Bone marrow (tissue), 2 donors: ENCODE results near the gene EQTN.
"Not testable (repeated sequence)": the region's sequence is repeated elsewhere in the genome, so short reads cannot be mapped to it uniquely, and the experiment has no call there.

ENCODE experiments used
- DNase-seq, 2 donors: peaks; one replicate each; lab custom pipeline; 2025; lab: John Stamatoyannopoulos, UW

The EQTN gene

DNA sequence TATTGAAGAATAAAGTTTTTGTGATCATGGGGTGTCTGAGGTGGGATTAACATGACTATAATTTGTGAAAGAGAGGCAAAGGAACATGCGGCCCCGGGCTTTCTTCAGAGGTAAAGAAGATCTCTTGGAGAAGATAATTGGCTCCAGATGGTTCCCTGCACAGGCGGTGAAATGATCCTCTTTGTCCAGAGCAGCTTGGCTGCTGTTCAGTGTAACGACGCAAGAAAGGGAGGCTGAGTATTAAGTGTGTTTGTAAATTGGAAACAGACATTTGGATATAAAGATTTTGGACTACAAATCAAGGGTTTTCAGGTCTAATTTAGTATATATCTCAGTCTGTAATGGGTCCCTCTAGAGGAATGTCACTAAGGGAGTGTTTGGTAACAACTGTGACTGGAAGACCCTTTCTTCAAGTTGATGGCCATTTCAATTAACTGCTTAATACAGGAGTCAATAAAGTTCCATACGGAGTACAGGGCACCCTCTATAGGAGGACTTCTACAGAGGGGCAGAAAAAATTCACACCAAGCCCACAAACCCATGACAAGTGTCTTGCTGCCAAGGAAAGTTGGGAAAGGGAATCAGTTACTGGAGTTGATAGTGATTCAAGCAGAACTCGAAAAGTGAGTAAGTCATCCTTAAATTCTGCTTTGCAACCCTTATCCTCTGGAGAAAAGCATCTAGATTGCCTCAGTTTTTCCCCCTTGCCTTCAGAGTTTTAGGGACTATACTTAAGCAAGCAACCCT lies 4.1 kb downstream of the EQTN start:
- no peak for DNase-seq

DNA sequence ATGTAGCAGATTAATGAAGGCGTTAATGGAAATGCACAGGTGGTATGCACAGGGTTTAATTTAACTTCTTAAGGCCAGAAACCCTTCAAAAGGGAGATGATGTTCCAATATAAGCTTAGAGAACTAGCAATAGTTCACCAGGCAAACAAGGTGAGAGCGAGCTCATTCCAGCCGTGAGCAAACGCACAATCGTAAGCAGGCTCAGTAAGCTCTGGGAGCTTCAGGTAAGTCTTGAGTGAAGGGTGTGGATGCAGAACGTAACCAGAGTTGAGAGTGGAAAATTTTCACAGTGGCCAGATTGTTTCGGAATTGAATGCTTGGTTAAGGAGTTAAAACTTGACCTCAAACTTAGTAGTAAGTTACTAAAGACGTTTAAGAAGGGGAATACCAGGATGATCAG lies 5.7 kb downstream of the EQTN start:
- no peak for DNase-seq

- DNase-seq = no peak
Measured at GRCh38 chr9:27282269-27282668, 14.7 kb downstream of the EQTN start.

DNA sequence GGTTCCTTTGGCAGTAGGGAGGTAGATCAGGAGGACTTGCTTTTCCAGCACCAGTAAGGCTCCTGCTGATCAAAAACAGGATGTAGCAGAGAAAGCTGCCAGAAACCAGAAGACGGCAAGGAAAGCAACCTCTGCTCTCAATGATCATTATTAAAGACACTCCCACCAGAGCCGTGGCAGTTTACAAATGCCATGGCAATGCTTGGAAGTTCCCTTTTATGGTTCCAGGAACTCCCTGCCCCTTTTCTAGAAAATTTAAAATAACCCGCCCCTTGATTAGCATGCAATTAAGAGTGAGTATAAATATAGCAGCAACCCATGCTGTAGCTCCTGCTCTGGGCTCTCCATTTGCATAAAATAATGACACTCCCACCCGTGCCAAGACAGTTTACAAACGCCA lies 16.1 kb downstream of the EQTN start:
- DNase-seq = peak in 1 of 2 donors; percentile 19

DNA sequence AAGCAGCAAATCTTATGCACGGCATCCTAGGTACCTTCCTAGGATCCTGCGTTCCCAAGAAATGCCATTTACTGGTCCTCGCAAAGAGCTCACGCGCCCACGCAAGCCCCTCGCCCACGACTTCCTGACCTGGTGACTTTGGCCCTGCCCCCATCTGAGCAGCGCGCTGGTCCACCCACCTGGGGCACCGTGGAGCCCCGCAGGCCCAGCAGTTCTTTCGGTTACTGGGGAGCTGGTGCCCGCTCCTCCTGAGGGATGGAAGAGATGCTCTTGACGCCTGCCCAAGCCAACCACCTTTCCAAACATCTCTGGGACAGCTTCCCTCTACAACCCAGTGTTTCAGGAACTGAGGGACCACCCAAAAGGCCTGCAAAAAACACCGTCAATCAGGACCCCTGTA lies 16.7 kb downstream of the EQTN start:
- no peak for DNase-seq

DNA sequence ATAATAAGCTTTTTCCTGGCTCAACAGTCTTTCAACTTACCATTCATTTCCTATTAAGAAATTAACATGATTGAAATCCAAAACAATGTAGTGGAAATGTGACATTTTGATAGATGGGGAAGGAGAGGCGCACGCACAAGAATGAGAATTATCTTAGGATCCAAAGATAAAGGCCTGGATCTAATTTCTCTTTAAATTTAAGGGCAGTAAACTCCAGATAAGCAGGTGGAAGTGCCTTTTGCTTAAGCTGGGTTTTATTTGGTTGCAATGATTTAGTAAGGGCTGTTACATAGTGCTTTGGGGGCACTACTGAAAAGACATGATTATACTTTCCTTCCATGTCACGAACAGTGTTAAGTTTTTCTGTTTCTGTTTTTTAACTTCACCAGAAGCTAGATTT lies 17.3 kb downstream of the EQTN start:
- no peak for DNase-seq

GRCh38 chr9:27278374-27278773 lies 18.6 kb downstream of the EQTN start:
- DNase-seq = no peak

DNA sequence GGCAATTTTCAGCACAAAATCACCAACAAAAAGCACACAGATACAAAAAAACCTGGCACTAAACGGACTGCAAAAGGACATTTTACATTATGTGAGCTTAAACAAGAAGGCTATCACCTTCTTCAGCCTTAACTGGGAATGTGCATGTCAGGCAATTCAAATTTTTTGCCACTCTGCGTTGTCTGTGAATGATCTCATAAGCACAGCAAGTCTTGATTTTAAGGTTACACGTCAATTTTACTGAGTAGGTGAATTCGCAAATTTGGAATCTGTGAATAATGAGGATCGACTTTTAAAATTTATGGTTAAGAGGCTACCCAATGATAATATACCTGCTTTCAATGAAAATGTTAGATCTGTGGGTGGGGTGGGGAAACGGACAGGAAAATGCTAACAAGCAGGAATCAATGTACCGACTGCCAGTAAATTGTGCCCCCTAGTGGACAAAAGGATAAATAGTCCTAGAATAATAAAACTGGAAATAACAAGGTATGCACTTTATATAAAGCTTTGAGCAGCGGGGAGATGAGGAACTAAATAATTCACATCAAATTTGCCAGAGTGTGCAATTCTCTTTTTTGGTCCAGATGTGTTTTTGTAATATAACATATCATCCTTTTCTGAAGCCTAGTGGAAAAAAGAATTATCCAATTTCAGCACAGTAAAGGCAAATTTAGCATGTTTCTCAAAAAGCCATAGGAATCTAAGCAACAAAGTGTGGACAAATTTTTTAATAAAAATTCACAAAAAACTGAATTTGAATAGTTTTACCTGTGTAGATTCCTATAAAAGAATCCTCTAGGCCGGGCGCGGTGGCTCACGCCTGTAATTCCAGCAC lies 20.5 kb downstream of the EQTN start:
- DNase-seq = peak in 1 of 2 donors; percentile 51

DNA sequence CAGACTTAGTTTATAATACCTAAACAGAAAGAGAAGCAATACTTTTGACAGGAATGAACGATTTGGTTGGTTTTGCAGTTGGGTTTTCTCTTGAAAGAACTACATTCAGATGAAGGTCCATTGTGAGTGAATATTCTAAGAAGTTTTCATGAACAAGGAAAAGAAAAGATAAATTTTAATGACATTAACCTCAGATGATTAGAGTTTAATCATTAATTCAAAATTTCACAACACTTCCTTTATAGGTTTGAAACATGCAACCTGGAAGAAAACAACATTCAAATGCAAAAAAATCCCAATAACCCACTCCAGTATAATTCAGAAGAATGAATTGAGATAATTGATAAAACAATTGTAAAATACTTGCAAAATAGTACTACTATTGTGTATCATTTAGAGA lies 23.8 kb downstream of the EQTN start:
- no peak for DNase-seq

- no peak for DNase-seq
Measured at GRCh38 chr9:27272103-27272502, 24.8 kb downstream of the EQTN start.

- no peak for DNase-seq
Measured at GRCh38 chr9:27261517-27262211, 35.3 kb downstream of the EQTN start.

DNA sequence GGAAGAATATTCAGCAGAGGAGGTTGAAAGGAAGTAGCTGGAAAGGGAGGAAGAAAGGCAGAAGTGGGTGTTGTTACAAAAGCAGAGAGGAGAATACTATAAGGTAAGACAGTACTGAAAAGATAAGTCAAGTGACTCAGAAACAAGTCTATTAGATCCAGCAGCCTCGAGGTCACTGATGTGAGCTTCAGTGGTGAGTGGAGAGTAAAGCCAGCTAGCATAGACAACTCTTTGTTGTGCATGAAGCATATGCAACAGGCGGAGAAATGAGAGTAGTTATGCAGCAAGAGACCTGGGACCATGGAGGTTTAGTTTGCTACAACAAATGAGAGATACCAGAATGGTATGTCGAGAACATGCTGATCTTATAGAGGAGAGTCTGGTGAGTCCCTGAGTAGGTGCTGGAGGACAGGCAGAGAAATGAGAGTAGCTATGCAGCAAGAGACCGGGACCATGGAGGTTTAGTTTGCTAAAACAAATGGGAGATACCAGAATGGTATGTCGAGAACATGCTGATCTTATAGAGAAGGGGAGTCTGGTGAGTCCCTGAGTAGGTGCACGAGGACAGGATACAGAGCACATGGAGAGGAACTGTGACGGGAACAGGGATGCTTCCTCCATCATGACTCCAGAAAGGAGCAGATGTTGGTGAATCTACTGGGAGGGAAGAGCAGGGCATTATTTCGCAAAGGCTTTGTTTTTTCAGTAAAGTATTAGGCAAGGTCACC lies 36.0 kb downstream of the EQTN start:
- no peak for DNase-seq

GRCh38 chr9:27258662-27259061 lies 38.3 kb downstream of the EQTN start:
- DNase-seq = no peak

- no peak for DNase-seq
Measured at GRCh38 chr9:27248702-27249101, 48.2 kb downstream of the EQTN start.

GRCh38 chr9:27247756-27248155 lies 49.2 kb downstream of the EQTN start:
- DNase-seq = peak in 1 of 2 donors; percentile 17

DNA sequence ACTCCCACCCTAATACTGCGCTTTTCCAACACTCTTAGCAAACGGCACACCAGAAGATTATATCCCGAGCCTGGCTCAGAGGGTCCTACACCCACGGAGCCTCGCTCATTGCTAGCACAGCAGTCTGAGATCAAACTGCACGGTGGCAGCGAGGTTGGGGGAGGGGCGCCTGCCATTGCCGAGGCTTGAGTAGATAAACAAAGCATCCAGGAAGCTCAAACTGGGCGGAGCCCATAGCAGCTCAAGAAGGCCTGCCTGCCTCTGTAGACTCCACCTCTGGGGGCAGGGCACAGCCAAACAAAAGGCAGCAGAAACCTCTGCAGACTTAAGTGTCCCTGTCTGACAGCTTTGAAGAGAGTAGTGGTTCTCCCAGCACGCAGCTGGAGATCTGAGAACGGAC lies 57.3 kb downstream of the EQTN start:
- DNase-seq = not testable (repeated sequence)
